ENCODE data around the gene IRF2BPL. TPM values are rescaled to one million over a fixed set of nuclear protein-coding genes. Genes with fewer than 3 reads are reported as not detected.

IRF2BPL gene
- total RNA-seq, 2 experiments from 2014 or later = 38.5 to 41.0 TPM

GRCh38 chr14:76996563-76997146 is 31.9 kb downstream of the IRF2BPL start:
- Mint-ChIP-seq H3K9me3 (no peaks in the 10 kb centered on the region), H3K36me3 (no peaks in the 10 kb centered on the region), H3K27ac (peak overlapping the region; percentile 17), H3K4me3 (no peak overlapping the region), H3K27me3 (no peaks in the 10 kb centered on the region), H3K4me1 (peaks cover 16% of the 10 kb centered on the region)
- POLR2A ChIA-PET = interaction anchor here (0.6 to 2.4 kb wide), 2 partner anchors 13 to 41 kb away, joined by 4 to 6 read pairs; no protein-coding TSS in a partner anchor
- DNase-seq (no peak), ATAC-seq (ENCODE audit: low read depth) (no peak)

- Mint-ChIP-seq H3K4me1 (peaks cover 10% of the 10 kb centered on the region), H3K9me3 (no peaks in the 10 kb centered on the region), H3K4me3 (no peak overlapping the region), H3K36me3 (no peaks in the 10 kb centered on the region), H3K27me3 (no peaks in the 10 kb centered on the region), H3K27ac (peak overlapping the region; percentile 14)
- DNase-seq (no peak), ATAC-seq (ENCODE audit: low read depth) (no peak)
- POLR2A ChIA-PET = interaction anchor here (0.8 to 1.5 kb wide), 2 partner anchors 17 to 27 kb away, joined by 3 to 6 read pairs; no protein-coding TSS in a partner anchor
Observed at GRCh38 chr14:76995279-76996035, 33.1 kb downstream of the IRF2BPL start.

DNA sequence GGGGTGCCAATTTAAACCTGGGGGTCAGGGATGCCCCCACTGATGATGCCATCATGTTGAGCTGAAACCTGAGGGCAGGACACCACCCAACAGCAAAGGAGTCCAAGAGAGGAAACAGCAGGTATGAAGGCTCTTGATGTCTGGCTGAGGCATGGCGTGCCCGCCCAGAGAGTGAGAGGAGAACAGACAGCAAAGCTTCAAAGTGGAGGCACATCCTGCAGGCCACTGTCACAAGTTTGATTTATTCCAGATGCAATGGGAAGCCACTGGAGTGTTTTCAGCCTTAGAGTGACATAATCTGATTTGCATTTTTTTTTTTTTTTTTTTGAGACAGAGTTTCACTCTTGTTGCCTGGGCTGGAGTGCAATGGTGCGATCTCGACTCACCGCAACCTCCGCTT is 34.8 kb downstream of the IRF2BPL start:
- POLR2A ChIA-PET = no interaction called here
- Mint-ChIP-seq H3K27me3 (no peaks in the 10 kb centered on the region), H3K36me3 (peaks cover 1% of the 10 kb centered on the region), H3K4me1 (peaks cover 10% of the 10 kb centered on the region), H3K9me3 (peaks cover 1% of the 10 kb centered on the region), H3K4me3 (no peak overlapping the region), H3K27ac (no peak overlapping the region)
- no peak for ATAC-seq (ENCODE audit: low read depth)
- no peak for DNase-seq

GRCh38 chr14:76990084-76990483 is 38.4 kb downstream of the IRF2BPL start:
- Mint-ChIP-seq H3K27me3 (no peaks in the 10 kb centered on the region), H3K4me3 (no peak overlapping the region), H3K4me1 (peaks cover 16% of the 10 kb centered on the region), H3K9me3 (peaks cover 1% of the 10 kb centered on the region), H3K27ac (peak overlapping the region; percentile 5), H3K36me3 (peaks cover 1% of the 10 kb centered on the region)
- POLR2A ChIA-PET = no interaction called here
- DNase-seq = no peak
- ATAC-seq (ENCODE audit: low read depth) = no peak

DNA sequence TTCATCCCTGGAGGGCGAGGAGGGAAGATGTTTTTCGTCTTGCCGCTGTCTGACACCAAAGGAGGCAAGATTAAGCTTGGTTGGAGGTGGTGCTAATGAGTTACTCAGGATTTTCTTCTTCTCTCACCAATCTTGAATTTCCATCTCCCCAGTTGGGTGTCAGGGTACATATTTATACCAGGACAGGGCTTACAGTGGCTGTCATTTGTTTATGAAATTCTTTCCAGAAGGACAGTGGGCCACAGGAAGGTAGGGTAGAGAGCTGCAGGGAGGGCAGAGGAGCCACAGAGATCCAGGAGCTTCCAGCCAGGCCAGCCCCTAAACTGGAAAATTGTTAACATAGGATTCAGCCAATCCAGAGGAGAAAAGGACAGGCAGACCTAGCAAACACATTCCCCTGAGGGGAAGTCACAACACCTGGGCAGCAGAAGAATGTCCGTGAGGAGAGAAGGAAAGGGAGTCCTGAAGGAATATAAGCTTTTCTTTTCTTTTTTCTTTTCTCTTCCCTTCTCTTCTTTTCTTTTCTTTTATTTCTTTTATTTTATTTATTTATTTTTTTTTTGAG is 40.5 kb downstream of the IRF2BPL start:
- peaks cover 3% of the 10 kb centered on the region for H3K27me3 Mint-ChIP-seq
- peaks cover 1% of the 10 kb centered on the region for H3K36me3 Mint-ChIP-seq
- H3K27ac Mint-ChIP-seq = no peak overlapping the region
- POLR2A ChIA-PET = interaction anchor here (0.9 to 1.0 kb wide), 2 partner anchors 9 to 26 kb away, joined by 3 read pairs; no protein-coding TSS in a partner anchor
- H3K4me1 Mint-ChIP-seq = peaks cover 15% of the 10 kb centered on the region
- peaks cover 1% of the 10 kb centered on the region for H3K9me3 Mint-ChIP-seq
- no peak for DNase-seq
- ATAC-seq (ENCODE audit: low read depth) = no peak
- H3K4me3 Mint-ChIP-seq = no peak overlapping the region

DNA sequence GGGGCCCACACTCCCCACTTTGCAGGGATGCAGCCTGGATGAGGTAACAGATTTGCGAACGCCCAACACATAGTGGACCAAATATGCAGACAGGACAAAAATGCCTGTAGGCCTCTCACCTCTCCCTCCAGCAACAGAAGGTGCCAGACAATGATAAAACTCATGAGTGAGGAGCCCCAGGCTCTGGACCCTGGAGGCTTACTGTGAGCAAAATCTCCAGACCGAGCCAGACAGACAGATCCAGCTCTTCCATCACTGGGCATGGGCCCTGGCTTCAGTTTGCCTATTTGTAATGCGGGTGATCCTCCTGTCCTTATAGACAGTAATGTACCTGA is 42.3 kb downstream of the IRF2BPL start:
- no peak for ATAC-seq (ENCODE audit: low read depth)
- POLR2A ChIA-PET = interaction anchor here (0.8 kb wide), 1 partner anchor 41 kb away, joined by 3 read pairs; no protein-coding TSS in a partner anchor
- H3K36me3 Mint-ChIP-seq = peaks cover 5% of the 10 kb centered on the region
- H3K27ac Mint-ChIP-seq = peak overlapping the region; percentile 13
- peaks cover 3% of the 10 kb centered on the region for H3K27me3 Mint-ChIP-seq
- H3K4me1 Mint-ChIP-seq = peaks cover 15% of the 10 kb centered on the region
- H3K9me3 Mint-ChIP-seq = peaks cover 8% of the 10 kb centered on the region
- DNase-seq = no peak
- H3K4me3 Mint-ChIP-seq = no peak overlapping the region

DNA sequence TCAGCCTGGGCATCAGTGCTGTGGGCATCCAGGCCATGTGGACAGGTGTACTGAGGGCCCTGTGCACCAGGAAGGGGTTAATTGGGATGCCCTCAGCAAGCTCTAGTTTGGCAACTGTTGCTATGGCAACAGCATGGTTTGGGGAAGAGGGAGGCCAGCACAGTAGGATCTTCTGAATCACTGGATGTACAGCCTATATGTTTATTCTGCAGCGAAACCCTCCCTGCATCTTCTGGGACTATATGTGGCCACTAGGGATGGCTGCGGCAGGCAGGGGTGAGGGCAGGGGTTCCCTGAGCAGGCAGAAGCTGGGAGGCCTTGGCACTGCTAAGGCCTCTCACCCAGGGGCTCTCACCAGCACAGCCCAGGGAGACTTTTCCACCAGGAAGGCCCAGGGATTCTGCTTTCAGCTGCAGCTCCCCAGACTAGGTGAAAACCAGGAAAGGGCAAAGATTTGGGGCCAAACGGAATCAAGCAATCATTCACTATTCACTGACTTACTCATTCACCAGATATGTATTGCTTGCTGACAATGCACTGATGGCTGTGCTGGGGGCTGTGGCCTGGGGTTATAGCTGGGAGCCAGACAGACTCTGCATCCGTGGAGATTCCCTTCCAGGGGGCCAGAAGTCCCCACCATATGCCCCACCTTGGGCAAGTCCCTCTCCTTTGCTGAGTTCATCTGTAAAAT is 42.8 kb downstream of the IRF2BPL start:
- Mint-ChIP-seq H3K4me1 (peaks cover 15% of the 10 kb centered on the region), H3K4me3 (no peak overlapping the region), H3K9me3 (peaks cover 11% of the 10 kb centered on the region), H3K36me3 (peaks cover 5% of the 10 kb centered on the region), H3K27me3 (peaks cover 3% of the 10 kb centered on the region), H3K27ac (no peak overlapping the region)
- POLR2A ChIA-PET = interaction anchor here (0.6 kb wide), 1 partner anchor 39 kb away, joined by 3 read pairs; no protein-coding TSS in a partner anchor
- DNase-seq = no peak
- ATAC-seq (ENCODE audit: low read depth) = no peak

- POLR2A ChIA-PET = interaction anchor here (0.6 kb wide), 2 partner anchors 15 to 40 kb away, joined by 3 to 5 read pairs; no protein-coding TSS in a partner anchor
- no peak for ATAC-seq (ENCODE audit: low read depth)
- peaks cover 11% of the 10 kb centered on the region for H3K9me3 Mint-ChIP-seq
- H3K27me3 Mint-ChIP-seq = peaks cover 3% of the 10 kb centered on the region
- peaks cover 13% of the 10 kb centered on the region for H3K4me1 Mint-ChIP-seq
- no peak overlapping the region for H3K27ac Mint-ChIP-seq
- DNase-seq = no peak
- no peak overlapping the region for H3K4me3 Mint-ChIP-seq
- peaks cover 5% of the 10 kb centered on the region for H3K36me3 Mint-ChIP-seq
Observed at GRCh38 chr14:76984787-76985375, 43.6 kb downstream of the IRF2BPL start.

DNA sequence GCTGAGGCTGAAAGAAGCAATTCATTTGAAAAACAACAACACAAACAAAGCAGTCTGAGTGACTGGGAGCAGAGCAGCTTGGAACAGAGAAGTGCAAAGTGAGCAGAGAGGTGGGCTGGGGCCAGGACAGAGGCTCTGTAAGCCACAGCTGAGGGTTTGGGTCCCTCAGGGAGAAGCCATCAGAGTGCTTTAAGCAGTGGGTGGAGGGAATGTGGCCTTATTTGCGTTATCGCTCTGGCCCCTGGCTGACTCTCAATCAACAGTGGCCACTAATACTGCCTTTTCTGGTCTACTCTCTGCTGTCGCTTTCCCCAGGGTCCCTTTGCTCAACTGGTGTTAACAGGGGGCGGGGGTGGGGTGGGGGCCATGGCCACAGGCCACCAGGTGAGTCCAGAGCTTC is 44.2 kb downstream of the IRF2BPL start:
- Mint-ChIP-seq H3K9me3 (peaks cover 10% of the 10 kb centered on the region), H3K4me1 (peaks cover 14% of the 10 kb centered on the region), H3K27me3 (peaks cover 3% of the 10 kb centered on the region), H3K27ac (no peak overlapping the region), H3K4me3 (no peak overlapping the region), H3K36me3 (peaks cover 4% of the 10 kb centered on the region)
- POLR2A ChIA-PET = interaction anchor here (0.7 to 1.0 kb wide), 3 partner anchors 12 to 67 kb away, joined by 4 to 5 read pairs (median 5); no protein-coding TSS in a partner anchor
- ATAC-seq (ENCODE audit: low read depth) (no peak), DNase-seq (no peak)

GRCh38 chr14:76981670-76982069 is 46.8 kb downstream of the IRF2BPL start:
- peaks cover 24% of the 10 kb centered on the region for H3K4me1 Mint-ChIP-seq
- peaks cover 10% of the 10 kb centered on the region for H3K9me3 Mint-ChIP-seq
- H3K4me3 Mint-ChIP-seq = no peak overlapping the region
- peaks cover 3% of the 10 kb centered on the region for H3K27me3 Mint-ChIP-seq
- POLR2A ChIA-PET = interaction anchor here (2.1 kb wide), 1 partner anchor 20 kb away, joined by 5 read pairs; no protein-coding TSS in a partner anchor
- DNase-seq = no peak
- no peak overlapping the region for H3K27ac Mint-ChIP-seq
- H3K36me3 Mint-ChIP-seq = peaks cover 4% of the 10 kb centered on the region
- no peak for ATAC-seq (ENCODE audit: low read depth)

DNA sequence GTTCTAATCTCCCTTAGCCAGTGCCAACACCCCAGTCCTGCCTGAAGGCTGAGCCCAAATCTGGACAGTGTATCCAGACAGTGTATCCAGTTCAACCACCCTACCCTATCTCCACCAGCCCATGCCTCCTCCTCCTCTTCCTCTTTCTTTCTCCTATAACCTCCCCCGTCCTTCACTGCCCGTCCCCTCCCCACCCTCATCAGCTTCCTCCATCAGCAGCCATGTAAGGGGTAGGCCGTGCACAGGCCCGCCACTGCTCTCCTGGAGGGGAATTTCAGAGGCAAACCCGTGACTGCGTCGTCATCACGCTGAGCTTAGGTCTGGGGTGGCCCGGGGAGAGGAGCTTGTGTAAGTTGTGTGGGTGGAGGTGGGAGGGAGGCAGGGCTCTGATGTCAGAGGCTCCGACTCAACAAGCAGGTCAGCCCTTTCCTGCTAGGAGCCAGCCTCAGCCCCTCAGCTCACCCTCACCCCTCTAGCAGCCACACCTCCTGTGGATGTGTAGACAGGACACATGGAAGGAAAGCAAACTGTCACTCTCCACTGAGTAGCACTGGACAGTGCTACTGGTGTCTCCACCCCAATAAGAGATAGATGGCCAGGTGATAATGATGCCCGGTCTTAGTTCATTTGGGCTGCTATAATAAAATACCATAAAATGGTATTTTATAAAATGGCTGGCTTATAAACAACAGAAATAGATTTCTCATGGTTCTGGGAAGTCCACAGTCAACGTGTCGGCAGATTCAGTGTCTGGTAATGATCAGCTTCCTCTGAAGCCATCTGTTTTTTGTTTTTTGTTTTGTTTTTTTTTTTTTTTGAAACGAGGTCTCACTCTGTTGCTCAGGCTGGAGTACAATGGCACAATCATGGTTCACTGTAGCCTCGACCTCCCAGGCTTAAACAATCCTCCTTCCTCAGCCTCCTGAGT is 50.5 kb downstream of the IRF2BPL start:
- H3K27ac Mint-ChIP-seq = peak overlapping the region; percentile 94
- H3K36me3 Mint-ChIP-seq = peaks cover 4% of the 10 kb centered on the region
- ATAC-seq (ENCODE audit: low read depth) = peak; percentile 98
- H3K27me3 Mint-ChIP-seq = no peaks in the 10 kb centered on the region
- peak; percentile 73 for DNase-seq
- POLR2A ChIA-PET = interaction anchor here (0.7 to 3.2 kb wide), 14 partner anchors 9 to 63 kb away, joined by 3 to 39 read pairs (median 3); partner anchors contain the start of gene IRF2BPL
- peaks cover 30% of the 10 kb centered on the region for H3K4me1 Mint-ChIP-seq
- peaks cover 10% of the 10 kb centered on the region for H3K9me3 Mint-ChIP-seq
- H3K4me3 Mint-ChIP-seq = peak overlapping the region; percentile 72
